Adipocyte (in vitro differentiated cells): Measurements from ENCODE around the gene GYS2.
"Not testable (repeated sequence)": the region's sequence is repeated elsewhere in the genome, so short reads cannot be mapped to it uniquely, and the experiment has no call there.

ENCODE experiments used
- DNase-seq: peaks from one replicate; pipeline ENCODE4 v3.0.0-alpha.2; 2015; ENCODE audit warnings: low read depth
- H3K27me3 ChIP-seq: replicated peaks from 2 replicates; pipeline ENCODE4 v1.7.0; 2013; ENCODE audit warnings: mild to moderate bottlenecking, low read length, moderate library complexity; ENCODE audit not compliant: control insufficient read depth, insufficient read depth
- H3K36me3 ChIP-seq: 2 replicates; pipeline ENCODE4 v1.7.0; 2013; ENCODE audit warnings: low read length, mild to moderate bottlenecking, moderate library complexity; ENCODE audit not compliant: control insufficient read depth, insufficient read depth, severe bottlenecking
- H3K4me1 ChIP-seq: 2 replicates; pipeline ENCODE4 v1.7.0; 2013; ENCODE audit warnings: mild to moderate bottlenecking, low read length, moderate library complexity; ENCODE audit not compliant: control insufficient read depth, insufficient read depth
- H3K4me3 ChIP-seq: 2 replicates; pipeline ENCODE4 v1.7.0; 2013; ENCODE audit warnings: mild to moderate bottlenecking, low read length, moderate library complexity
- H3K9ac ChIP-seq: 2 replicates; pipeline ENCODE4 v1.7.0; 2013; ENCODE audit warnings: mild to moderate bottlenecking, low read length, moderate library complexity
- H3K9me3 ChIP-seq: 2 replicates; pipeline ENCODE4 v1.7.0; 2013; ENCODE audit warnings: mild to moderate bottlenecking, low read length, moderate library complexity; ENCODE audit not compliant: control insufficient read depth

The GYS2 gene

DNA sequence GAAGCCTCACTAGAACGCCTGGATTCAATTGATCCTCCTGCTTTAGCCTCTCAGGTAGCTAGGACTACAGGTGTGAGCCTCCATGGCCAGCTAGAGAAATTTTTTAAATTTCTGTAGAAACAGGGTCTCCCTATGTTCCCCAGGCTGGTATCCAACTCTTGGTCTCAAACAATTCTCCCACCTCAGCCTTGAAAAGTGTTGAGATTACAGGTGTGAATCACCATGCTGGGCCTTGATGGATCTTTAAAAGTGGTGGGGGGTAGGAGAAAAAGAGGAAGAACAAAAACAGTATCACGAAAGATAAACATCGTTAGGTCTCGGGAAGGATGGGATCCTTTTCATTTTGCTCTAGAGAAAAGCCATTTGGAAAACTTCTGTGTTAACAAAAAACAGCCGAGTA is 4.5 kb downstream of the GYS2 start:
- no peak overlapping the region for H3K4me3 ChIP-seq
- no peak for DNase-seq
- H3K27me3 ChIP-seq: peaks cover 4% of the 10 kb centered on the region
- no peaks in the 10 kb centered on the region for H3K9me3 ChIP-seq
- H3K4me1 ChIP-seq: peaks cover 12% of the 10 kb centered on the region
- H3K36me3 ChIP-seq: no peaks in the 10 kb centered on the region
- no peak overlapping the region for H3K9ac ChIP-seq

GRCh38 chr12:21599143-21599999 is 5.3 kb downstream of the GYS2 start:
- Histone ChIP-seq H3K4me1 (peaks cover 12% of the 10 kb centered on the region), H3K4me3 (no peak overlapping the region), H3K27me3 (peaks cover 4% of the 10 kb centered on the region), H3K9ac (no peak overlapping the region), H3K36me3 (no peaks in the 10 kb centered on the region), H3K9me3 (no peaks in the 10 kb centered on the region)
- DNase-seq: no peak

DNA sequence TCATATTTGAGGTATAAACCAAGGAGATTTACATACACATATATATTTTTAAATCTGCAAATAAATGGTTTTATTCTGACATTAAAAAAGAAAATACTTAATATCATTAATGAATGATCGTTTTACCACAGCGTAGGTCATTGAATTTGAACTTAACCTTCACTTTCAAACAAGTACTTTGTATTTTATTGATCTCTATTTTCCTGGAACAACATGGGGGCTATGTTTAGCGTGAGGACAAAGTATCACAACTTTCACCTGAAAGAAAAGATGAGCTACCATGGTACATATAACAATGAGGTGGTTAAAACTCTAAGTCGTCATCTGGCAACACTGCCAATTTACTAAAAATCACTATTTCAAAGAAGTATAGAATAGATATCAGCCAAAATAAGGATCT is 6.0 kb downstream of the GYS2 start:
- H3K4me3 ChIP-seq: no peak overlapping the region
- no peak overlapping the region for H3K9ac ChIP-seq
- H3K27me3 ChIP-seq: peaks cover 4% of the 10 kb centered on the region
- peaks cover 12% of the 10 kb centered on the region for H3K4me1 ChIP-seq
- H3K36me3 ChIP-seq: no peaks in the 10 kb centered on the region
- DNase-seq: no peak
- H3K9me3 ChIP-seq: no peaks in the 10 kb centered on the region

DNA sequence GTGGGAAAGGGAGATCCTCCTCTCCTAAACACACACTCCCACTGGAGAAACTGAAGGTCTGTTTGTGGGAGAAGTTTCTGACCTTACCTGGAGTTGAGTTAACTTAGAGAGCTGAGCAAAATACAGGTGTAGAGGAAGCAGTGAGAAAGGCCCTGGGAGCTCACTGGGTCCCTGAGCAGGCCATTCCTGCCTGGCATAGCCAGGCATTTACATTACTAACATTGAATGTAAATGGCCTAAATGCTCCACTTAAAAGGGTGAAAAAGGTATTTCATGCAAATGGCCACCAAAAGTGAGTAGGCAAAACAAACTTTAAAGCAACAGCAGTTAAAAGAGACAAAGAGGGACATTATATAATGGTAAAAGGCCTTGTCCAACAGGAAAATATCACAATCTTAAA is 9.3 kb downstream of the GYS2 start:
- peaks cover 19% of the 10 kb centered on the region for H3K9me3 ChIP-seq
- not testable (repeated sequence) for H3K36me3 ChIP-seq, H3K27me3 ChIP-seq, H3K4me3 ChIP-seq, DNase-seq, H3K9ac ChIP-seq, H3K4me1 ChIP-seq

GRCh38 chr12:21585485-21585884 is 19.2 kb downstream of the GYS2 start:
- Histone ChIP-seq H3K27me3 (no peaks in the 10 kb centered on the region), H3K4me3 (no peak overlapping the region), H3K9me3 (no peaks in the 10 kb centered on the region), H3K4me1 (no peaks in the 10 kb centered on the region), H3K36me3 (no peaks in the 10 kb centered on the region), H3K9ac (no peak overlapping the region)
- no peak for DNase-seq

- H3K27me3 ChIP-seq, H3K9ac ChIP-seq, H3K4me3 ChIP-seq: not testable (repeated sequence)
Measured at GRCh38 chr12:21584403-21585182, 20.1 kb downstream of the GYS2 start.

GRCh38 chr12:21583587-21583986 is 21.1 kb downstream of the GYS2 start:
- DNase-seq: no peak
- Histone ChIP-seq H3K4me3 (no peak overlapping the region), H3K36me3 (no peaks in the 10 kb centered on the region), H3K9me3 (no peaks in the 10 kb centered on the region), H3K4me1 (no peaks in the 10 kb centered on the region), H3K9ac (no peak overlapping the region), H3K27me3 (peaks cover 1% of the 10 kb centered on the region)

More at GRCh38 chr12:21584403-21585182, 20.1 kb downstream of the GYS2 start:
- not testable (repeated sequence) for H3K9me3 ChIP-seq, H3K36me3 ChIP-seq, H3K4me1 ChIP-seq, DNase-seq

DNA sequence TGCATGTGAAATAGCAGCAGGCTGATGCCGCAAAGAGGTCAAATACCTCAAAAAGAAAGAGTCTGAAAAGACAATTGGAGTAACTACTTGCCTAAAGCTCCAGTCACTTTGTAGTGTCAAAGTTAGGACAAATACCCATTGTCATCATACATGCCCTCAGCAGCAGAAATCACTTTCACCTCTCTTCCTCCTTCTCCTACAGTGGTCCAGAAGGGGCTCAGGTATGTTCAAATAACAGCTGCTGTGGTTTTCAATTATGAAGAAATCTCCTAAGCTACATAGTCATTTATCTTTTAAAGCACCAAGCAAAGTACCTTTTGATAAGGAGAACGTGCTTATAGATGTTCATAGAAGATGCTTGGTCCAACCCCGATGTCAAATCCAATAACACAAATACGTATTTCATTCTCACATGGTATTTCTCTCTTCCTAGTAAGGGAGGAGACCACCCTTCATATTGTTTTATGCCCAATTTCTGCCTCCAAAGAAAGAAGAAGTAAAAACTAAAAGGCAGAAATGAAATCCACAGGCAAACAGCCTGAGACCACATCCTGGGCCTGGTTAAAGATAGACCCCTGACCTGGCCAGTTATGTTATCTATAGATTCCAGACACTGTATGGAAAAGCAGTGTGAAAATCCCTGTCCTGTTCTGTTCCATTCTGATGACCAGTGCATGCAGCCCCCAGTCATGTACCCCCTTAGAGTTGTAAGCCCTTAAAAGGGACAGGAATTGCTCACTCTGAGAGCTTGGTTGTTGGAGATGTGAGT is 23.7 kb downstream of the GYS2 start:
- no peak for DNase-seq

GRCh38 chr12:21577516-21577915 is 27.1 kb downstream of the GYS2 start:
- Histone ChIP-seq H3K36me3 (no peaks in the 10 kb centered on the region), H3K27me3 (peaks cover 3% of the 10 kb centered on the region), H3K4me1 (no peaks in the 10 kb centered on the region), H3K9ac (no peak overlapping the region), H3K9me3 (no peaks in the 10 kb centered on the region), H3K4me3 (no peak overlapping the region)
- no peak for DNase-seq

More for the DNA sequence above, 23.7 kb downstream of the GYS2 start:
- Histone ChIP-seq H3K9me3 (no peaks in the 10 kb centered on the region), H3K27me3 (peaks cover 3% of the 10 kb centered on the region), H3K9ac (no peak overlapping the region), H3K4me1 (no peaks in the 10 kb centered on the region), H3K4me3 (no peak overlapping the region), H3K36me3 (no peaks in the 10 kb centered on the region)

DNA sequence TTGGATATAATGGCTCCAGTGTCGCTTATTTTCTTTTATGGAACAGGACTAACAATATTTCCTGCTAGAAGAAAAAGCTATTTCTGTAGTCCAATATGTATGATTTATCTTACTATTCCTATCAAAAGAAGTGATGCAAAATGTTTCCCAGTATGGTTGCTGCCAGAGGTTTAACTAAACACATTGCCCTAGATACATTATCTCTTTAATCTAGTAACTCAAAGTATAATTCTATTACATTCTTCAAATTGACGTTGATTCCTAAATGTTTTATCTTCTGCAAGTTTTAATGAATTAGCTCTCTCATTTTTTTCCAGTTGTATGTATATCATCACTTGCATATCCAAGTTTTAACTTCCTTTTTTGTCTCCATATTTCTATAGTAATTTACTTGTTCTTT is 28.2 kb downstream of the GYS2 start:
- H3K9ac ChIP-seq: no peak overlapping the region
- no peak for DNase-seq
- H3K9me3 ChIP-seq: no peaks in the 10 kb centered on the region
- no peaks in the 10 kb centered on the region for H3K36me3 ChIP-seq
- no peaks in the 10 kb centered on the region for H3K4me1 ChIP-seq
- H3K4me3 ChIP-seq: no peak overlapping the region
- peaks cover 3% of the 10 kb centered on the region for H3K27me3 ChIP-seq
